ENCODE data around the gene CMIP. TPM values are rescaled to one million over a fixed set of nuclear protein-coding genes. Genes with fewer than 3 reads are reported as not detected.

CMIP gene
- total RNA-seq, 1 donor from 2014 or later, result 6.6 TPM

- peaks cover 4% of the 10 kb centered on the region for H4K20me1 ChIP-seq (ENCODE audit: low read depth)
- Mint-ChIP-seq H3K9me3 (no peaks in the 10 kb centered on the region), H3K36me3 (peaks cover 27% of the 10 kb centered on the region), H3K27ac (peak overlapping the region; percentile 42), H3K4me1 (peaks cover 56% of the 10 kb centered on the region), H3K4me3 (no peak overlapping the region), H3K27me3 (ENCODE audit: insufficient read depth, low read depth) (peaks cover 2% of the 10 kb centered on the region)
- H3K27me3 ChIP-seq, result no peaks in the 10 kb centered on the region
- DNase-seq (ENCODE audit: low spot score), result peak; percentile 19
- peaks cover 25% of the 10 kb centered on the region for H3K4me1 ChIP-seq
- no peak overlapping the region for H3K4me3 ChIP-seq
- H3F3A ChIP-seq (ENCODE audit: low read depth), result peaks cover 15% of the 10 kb centered on the region
- no peak overlapping the region for H2AFZ ChIP-seq (replicated peaks)
- H3K9ac ChIP-seq, result no peak overlapping the region
- no peaks in the 10 kb centered on the region for H3K36me3 ChIP-seq
- H3K27ac ChIP-seq, result no peak overlapping the region
- H3K4me2 ChIP-seq, result no peak overlapping the region
- H3K79me2 ChIP-seq (ENCODE audit: low read depth), result no peaks in the 10 kb centered on the region
- no peak for TF ChIP-seq EZH2phosphoT487 (IDR thresholded peaks at IDR 0.05)
- TF ChIP-seq CTCF (IDR thresholded peaks at IDR 0.05), result no peak
- TF ChIP-seq EZH2 (IDR thresholded peaks at IDR 0.05), result no peak
- no peaks in the 10 kb centered on the region for H3K9me3 ChIP-seq (ENCODE audit: low read depth)
Observed at GRCh38 chr16:81693041-81693743, 248.6 kb downstream of the CMIP start.

GRCh38 chr16:81693744-81694303, 249.2 kb downstream of the CMIP start:
- peak overlapping the region; percentile 76 for H3K27ac Mint-ChIP-seq
- no peak overlapping the region for H3K9ac ChIP-seq
- peaks cover 23% of the 10 kb centered on the region for H3K4me1 ChIP-seq

DNA sequence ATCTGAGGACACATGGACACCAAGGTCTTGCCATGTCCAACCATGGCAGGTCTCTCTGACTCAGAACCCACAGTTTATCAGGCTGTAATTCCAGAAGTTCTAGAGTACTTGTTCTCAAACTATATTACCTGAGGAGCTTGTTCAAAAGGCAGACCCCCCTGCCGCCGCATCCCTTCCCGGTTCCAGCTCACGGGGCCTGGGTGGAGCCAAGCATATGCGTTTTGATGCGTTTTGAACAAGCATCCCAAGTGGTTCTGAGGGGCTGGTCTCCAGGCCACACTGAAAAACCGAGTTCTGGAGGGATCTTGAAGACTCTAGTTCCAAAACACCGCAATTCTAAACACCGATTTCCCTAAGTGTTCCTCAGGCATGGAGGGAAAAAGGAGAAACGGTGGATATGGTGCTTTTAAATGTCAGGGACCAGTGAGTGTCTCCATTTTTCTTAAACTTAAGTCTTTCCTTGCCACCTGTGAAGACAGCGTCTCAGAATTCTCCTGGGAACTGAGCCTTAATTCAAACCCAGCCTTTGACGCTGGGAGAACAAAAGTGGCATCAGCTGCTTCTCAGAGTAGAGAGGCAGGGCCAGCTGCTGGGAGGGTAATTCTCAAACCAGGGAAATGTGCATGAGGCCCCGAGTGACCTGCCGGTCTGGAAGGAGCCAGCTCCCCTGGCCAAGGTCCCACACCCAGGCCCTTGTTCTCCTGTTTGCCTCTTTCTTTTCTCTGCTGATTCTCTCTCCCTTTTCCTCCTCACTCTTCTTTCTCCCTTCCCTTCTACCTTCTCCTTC, 250.1 kb downstream of the CMIP start:
- Histone ChIP-seq H3K4me2 (peak overlapping the region; percentile 55), H3F3A (ENCODE audit: low read depth) (peaks cover 15% of the 10 kb centered on the region), H3K27me3 (no peaks in the 10 kb centered on the region), H3K79me2 (ENCODE audit: low read depth) (no peaks in the 10 kb centered on the region), H3K27ac (peak overlapping the region; percentile 77), H2AFZ (replicated peaks) (no peak overlapping the region), H3K9ac (no peak overlapping the region), H3K36me3 (no peaks in the 10 kb centered on the region), H4K20me1 (ENCODE audit: low read depth) (no peaks in the 10 kb centered on the region), H3K4me3 (no peak overlapping the region), H3K4me1 (peaks cover 23% of the 10 kb centered on the region), H3K9me3 (ENCODE audit: low read depth) (no peaks in the 10 kb centered on the region)
- peak; percentile 74 for DNase-seq (ENCODE audit: low spot score)
- no peak for TF ChIP-seq EZH2phosphoT487 (IDR thresholded peaks at IDR 0.05)
- no peak for TF ChIP-seq EZH2 (IDR thresholded peaks at IDR 0.05)
- no peak for TF ChIP-seq CTCF (IDR thresholded peaks at IDR 0.05)
- Mint-ChIP-seq H3K9me3 (no peaks in the 10 kb centered on the region), H3K4me3 (no peak overlapping the region), H3K4me1 (peaks cover 65% of the 10 kb centered on the region), H3K27me3 (ENCODE audit: insufficient read depth, low read depth) (peaks cover 2% of the 10 kb centered on the region), H3K36me3 (peaks cover 33% of the 10 kb centered on the region), H3K27ac (peak overlapping the region; percentile 92)

More at GRCh38 chr16:81693744-81694303, 249.2 kb downstream of the CMIP start:
- Mint-ChIP-seq H3K36me3 (peaks cover 29% of the 10 kb centered on the region), H3K4me1 (peaks cover 60% of the 10 kb centered on the region), H3K4me3 (no peak overlapping the region), H3K27me3 (ENCODE audit: insufficient read depth, low read depth) (peaks cover 2% of the 10 kb centered on the region), H3K9me3 (no peaks in the 10 kb centered on the region)
- no peak overlapping the region for H3K4me3 ChIP-seq
- DNase-seq (ENCODE audit: low spot score), result no peak
- H3K4me2 ChIP-seq, result no peak overlapping the region
- no peaks in the 10 kb centered on the region for H3K36me3 ChIP-seq
- H3K27ac ChIP-seq, result peak overlapping the region; percentile 18
- H4K20me1 ChIP-seq (ENCODE audit: low read depth), result no peaks in the 10 kb centered on the region
- no peak overlapping the region for H2AFZ ChIP-seq (replicated peaks)
- H3F3A ChIP-seq (ENCODE audit: low read depth), result peaks cover 15% of the 10 kb centered on the region
- H3K27me3 ChIP-seq, result no peaks in the 10 kb centered on the region
- H3K9me3 ChIP-seq (ENCODE audit: low read depth), result no peaks in the 10 kb centered on the region
- no peaks in the 10 kb centered on the region for H3K79me2 ChIP-seq (ENCODE audit: low read depth)
- TF ChIP-seq EZH2phosphoT487 (IDR thresholded peaks at IDR 0.05), result no peak
- no peak for TF ChIP-seq CTCF (IDR thresholded peaks at IDR 0.05)
- no peak for TF ChIP-seq EZH2 (IDR thresholded peaks at IDR 0.05)

All from neural progenitor cell (in vitro differentiated cells).